Left ventricle myocardium inferior (tissue), 1 donor: Measurements from ENCODE around the gene COPB2. TPM values are rescaled to one million over a fixed set of nuclear protein-coding genes. Genes with fewer than 3 reads are reported as not detected.
A peak's percentile ranks its signal among the peaks of the same experiment; 100 is the strongest.

Experiments
- DNase-seq: peaks from one replicate; pipeline ENCODE4 v3.0.0-alpha.2; 2020
- H3K27ac ChIP-seq: fragments of 200-600 bp; replicated peaks from 2 replicates; pipeline ENCODE4 v1.8.0; 2021
- H3K27me3 ChIP-seq: fragments of 200-600 bp; 2 replicates; pipeline ENCODE4 v1.8.0; 2021; ENCODE audit warnings: low read depth
- H3K36me3 ChIP-seq: fragments of 200-600 bp; 2 replicates; pipeline ENCODE4 v1.8.0; 2021
- H3K4me1 ChIP-seq: fragments of 200-600 bp; 2 replicates; pipeline ENCODE4 v1.8.0; 2021
- H3K4me3 ChIP-seq: fragments of 200-600 bp; 2 replicates; pipeline ENCODE4 v1.8.0; 2021; ENCODE audit warnings: mild to moderate bottlenecking, moderate library complexity
- H3K9me3 ChIP-seq: fragments of 200-600 bp; replicated peaks from 2 replicates; pipeline ENCODE4 v1.8.0; 2021
- intact Hi-C: fragments of 100-400 bp; cut with micrococcal nuclease; formaldehyde crosslinking; loops from one replicate; pipeline ENCODE4 v1.11.0; 2022
- total RNA-seq: library from RNA; stranded (reverse); fragmentation: NEBNext Ultra II Directional; extraction: Animal tissue kit (Norgen Biotek cat#: 25700); gene quantifications from one replicate; pipeline ENCODE4 v1.2.1, GENCODE V29; 2021
- TF ChIP-seq, protein P1 (sequence below): fragments of 200-600 bp; IDR thresholded peaks from 2 replicates; pipeline ENCODE4 v1.8.0; 2021; ENCODE audit warnings: antibody characterized with exemption, mild to moderate bottlenecking, borderline replicate concordance
- donor health status: DM: no; HTN: yes; CAD: no; lungs with severe emphysema.

COPB2 gene
- total RNA-seq, 1 donor from 2014 or later, result 68.8 TPM

DNA sequence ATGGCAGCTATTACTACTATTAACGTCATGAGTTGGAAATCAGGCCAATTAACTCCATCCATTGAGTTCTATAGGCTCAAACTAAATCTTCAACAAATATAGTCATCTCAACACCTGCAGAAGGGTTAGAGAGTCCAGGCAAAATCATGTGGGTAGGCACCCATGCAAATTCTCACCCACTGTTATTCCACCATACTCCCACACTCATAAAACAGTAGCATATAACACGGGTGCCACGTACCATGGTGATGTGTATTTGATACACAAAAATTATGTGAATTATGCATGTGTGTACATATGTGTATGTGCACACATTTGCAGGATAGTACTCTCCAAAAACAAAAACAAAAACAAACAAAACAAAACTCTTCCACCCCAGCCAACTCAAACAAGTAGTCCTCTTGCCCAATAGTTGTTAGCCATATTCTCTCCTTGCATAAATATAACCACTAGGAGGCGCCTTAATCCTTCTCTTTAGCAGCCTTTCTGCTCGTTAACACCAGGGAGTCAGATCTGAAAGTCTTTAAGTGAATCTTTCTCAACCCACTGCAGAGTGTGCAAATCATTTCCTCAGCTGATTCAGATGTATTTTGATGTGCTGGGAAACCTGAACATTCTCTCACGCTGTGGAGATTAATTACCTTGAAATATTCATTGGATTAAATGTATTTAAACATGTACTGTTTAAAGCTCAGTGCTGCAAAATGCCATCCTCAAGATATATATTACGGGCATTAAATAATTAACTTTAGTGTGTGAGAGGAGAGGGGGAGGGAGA is 38.0 kb upstream of the COPB2 start:
- H3K27ac ChIP-seq, result no peak overlapping the region
- intact Hi-C loops, result loop anchor here (5.0 to 10.0 kb wide), 2 partner anchors 117 to 135 kb away; no protein-coding TSS in a partner anchor
- H3K27me3 ChIP-seq, result no peaks in the 10 kb centered on the region
- no peaks in the 10 kb centered on the region for H3K4me1 ChIP-seq
- H3K9me3 ChIP-seq, result no peaks in the 10 kb centered on the region
- no peak for DNase-seq
- peaks cover 8% of the 10 kb centered on the region for H3K36me3 ChIP-seq
- TF ChIP-seq, protein P1, sequence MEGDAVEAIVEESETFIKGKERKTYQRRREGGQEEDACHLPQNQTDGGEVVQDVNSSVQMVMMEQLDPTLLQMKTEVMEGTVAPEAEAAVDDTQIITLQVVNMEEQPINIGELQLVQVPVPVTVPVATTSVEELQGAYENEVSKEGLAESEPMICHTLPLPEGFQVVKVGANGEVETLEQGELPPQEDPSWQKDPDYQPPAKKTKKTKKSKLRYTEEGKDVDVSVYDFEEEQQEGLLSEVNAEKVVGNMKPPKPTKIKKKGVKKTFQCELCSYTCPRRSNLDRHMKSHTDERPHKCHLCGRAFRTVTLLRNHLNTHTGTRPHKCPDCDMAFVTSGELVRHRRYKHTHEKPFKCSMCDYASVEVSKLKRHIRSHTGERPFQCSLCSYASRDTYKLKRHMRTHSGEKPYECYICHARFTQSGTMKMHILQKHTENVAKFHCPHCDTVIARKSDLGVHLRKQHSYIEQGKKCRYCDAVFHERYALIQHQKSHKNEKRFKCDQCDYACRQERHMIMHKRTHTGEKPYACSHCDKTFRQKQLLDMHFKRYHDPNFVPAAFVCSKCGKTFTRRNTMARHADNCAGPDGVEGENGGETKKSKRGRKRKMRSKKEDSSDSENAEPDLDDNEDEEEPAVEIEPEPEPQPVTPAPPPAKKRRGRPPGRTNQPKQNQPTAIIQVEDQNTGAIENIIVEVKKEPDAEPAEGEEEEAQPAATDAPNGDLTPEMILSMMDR, result peak; percentile 85
- H3K4me3 ChIP-seq, result no peak overlapping the region

DNA sequence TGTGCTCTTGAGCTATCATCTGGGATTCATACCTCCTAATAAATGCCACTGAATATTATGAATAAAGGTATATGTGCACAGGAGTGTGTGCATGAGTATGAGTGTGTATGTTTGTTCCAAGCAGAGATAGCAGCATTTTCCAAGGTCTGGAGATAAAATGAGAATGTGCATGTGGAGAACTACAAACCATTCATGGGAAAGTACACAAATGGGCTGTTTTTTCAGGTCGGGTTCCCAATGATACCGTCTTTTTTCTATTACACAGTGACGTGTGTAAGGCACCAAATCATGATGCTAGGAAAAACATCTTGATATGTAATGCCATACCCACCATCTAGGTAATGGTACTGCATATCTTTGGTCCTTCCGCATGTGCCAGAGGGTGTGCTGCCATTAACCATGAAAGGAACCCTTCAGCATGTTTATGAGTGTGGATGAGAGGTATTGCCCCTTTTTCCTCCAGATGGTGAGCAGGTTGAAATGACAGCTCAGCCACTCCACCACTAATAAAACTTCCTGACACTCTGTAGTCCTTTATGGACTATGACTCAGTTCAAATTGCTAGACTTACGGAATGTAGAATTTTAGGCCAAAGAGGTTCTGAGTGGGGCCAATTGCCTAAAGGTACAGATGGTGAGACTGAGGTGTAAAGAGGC is 36.4 kb upstream of the COPB2 start:
- Histone ChIP-seq H3K27ac (no peak overlapping the region), H3K36me3 (peaks cover 8% of the 10 kb centered on the region), H3K9me3 (no peaks in the 10 kb centered on the region), H3K27me3 (no peaks in the 10 kb centered on the region), H3K4me1 (peaks cover 13% of the 10 kb centered on the region), H3K4me3 (no peak overlapping the region)
- intact Hi-C loops, result loop anchor here (5.0 to 10.0 kb wide), 2 partner anchors 119 to 136 kb away; no protein-coding TSS in a partner anchor
- TF ChIP-seq, protein P1, result no peak
- no peak for DNase-seq

DNA sequence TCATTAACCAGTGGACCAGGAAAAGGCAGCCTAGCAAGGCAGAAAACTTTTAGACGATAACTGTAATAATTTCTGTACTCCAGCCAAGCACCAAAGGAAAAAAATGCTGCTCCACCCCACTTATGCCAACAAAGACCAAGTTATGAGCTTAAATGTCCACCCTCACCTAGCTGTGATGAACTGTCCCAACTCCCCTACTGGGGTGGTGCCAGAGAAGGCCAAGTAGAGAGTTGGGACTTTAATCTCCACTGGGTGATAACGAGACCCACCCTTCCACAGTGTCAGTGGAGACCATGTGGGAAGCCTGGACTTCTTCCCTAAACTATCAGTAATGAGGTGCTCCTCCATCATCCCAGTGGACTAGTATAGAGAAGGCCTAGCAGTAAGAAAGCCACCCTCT is 33.8 kb upstream of the COPB2 start:
- no peak for DNase-seq
- H3K4me1 ChIP-seq, result peaks cover 13% of the 10 kb centered on the region
- peaks cover 5% of the 10 kb centered on the region for H3K36me3 ChIP-seq
- H3K9me3 ChIP-seq, result no peaks in the 10 kb centered on the region
- H3K4me3 ChIP-seq, result no peak overlapping the region
- intact Hi-C loops, result loop anchor here (10.0 kb wide), 1 partner anchor 122 kb away; no protein-coding TSS in a partner anchor
- H3K27ac ChIP-seq, result no peak overlapping the region
- no peaks in the 10 kb centered on the region for H3K27me3 ChIP-seq
- TF ChIP-seq, protein P1, result no peak

DNA sequence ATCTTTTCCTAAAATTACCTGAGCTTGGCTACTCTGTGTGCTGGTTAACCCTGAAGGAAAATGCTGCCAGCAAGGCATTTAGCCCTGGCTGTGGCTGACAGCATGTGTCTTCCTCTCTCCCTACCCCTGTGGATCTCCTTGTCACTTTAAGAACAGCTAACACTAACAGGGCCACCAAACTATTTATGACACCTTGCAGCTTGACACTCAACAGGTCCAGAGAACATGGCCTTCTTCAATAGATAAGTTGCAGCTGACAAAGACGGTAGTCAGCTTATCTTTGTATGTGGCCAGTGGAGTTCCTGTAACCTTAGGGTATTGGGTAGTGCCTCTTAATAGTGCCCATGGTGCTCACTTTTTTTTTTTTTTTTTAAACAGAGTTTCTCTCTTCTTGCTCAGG is 32.0 kb upstream of the COPB2 start:
- Histone ChIP-seq H3K27me3 (no peaks in the 10 kb centered on the region), H3K9me3 (peaks cover 16% of the 10 kb centered on the region), H3K27ac (peak overlapping the region; percentile 44), H3K4me1 (peaks cover 13% of the 10 kb centered on the region), H3K36me3 (peaks cover 5% of the 10 kb centered on the region), H3K4me3 (no peak overlapping the region)
- DNase-seq, result no peak
- TF ChIP-seq, protein P1, result no peak
- intact Hi-C loops, result loop anchor here (10.0 kb wide), 1 partner anchor 123 kb away; no protein-coding TSS in a partner anchor

DNA sequence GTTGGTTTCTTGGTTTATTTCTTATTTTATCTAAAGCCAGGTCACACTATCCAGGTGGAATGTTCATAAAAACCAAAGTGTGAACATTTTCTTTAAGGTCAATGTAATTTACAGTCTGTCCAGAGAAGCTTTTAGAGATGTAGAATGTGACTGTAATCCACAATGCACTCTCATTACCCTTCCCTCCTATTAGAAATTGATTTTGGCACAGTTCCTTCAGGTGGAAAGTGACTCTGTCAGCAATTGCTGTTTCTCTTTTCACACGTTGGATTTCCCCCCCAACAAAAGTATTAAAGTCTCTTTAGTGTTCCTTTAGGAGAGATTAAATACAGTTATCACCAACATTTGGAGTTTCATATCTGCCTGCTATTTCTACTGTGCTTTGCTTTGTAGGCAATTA is 31.6 kb upstream of the COPB2 start:
- intact Hi-C loops, result loop anchor here (10.0 kb wide), 1 partner anchor 124 kb away; no protein-coding TSS in a partner anchor
- no peaks in the 10 kb centered on the region for H3K27me3 ChIP-seq
- no peak overlapping the region for H3K4me3 ChIP-seq
- DNase-seq, result no peak
- H3K36me3 ChIP-seq, result peaks cover 5% of the 10 kb centered on the region
- peaks cover 21% of the 10 kb centered on the region for H3K9me3 ChIP-seq
- peaks cover 13% of the 10 kb centered on the region for H3K4me1 ChIP-seq
- TF ChIP-seq, protein P1, result no peak
- peak overlapping the region; percentile 44 for H3K27ac ChIP-seq
